CD4-positive, alpha-beta T cell treated with Interferon gamma for 1 hour (primary cell): ENCODE measurements around the gene INSYN1.

Source experiments
- DNase-seq: peaks from one replicate; pipeline ENCODE4 v3.0.0-alpha.2; 2020

The INSYN1 gene

DNA sequence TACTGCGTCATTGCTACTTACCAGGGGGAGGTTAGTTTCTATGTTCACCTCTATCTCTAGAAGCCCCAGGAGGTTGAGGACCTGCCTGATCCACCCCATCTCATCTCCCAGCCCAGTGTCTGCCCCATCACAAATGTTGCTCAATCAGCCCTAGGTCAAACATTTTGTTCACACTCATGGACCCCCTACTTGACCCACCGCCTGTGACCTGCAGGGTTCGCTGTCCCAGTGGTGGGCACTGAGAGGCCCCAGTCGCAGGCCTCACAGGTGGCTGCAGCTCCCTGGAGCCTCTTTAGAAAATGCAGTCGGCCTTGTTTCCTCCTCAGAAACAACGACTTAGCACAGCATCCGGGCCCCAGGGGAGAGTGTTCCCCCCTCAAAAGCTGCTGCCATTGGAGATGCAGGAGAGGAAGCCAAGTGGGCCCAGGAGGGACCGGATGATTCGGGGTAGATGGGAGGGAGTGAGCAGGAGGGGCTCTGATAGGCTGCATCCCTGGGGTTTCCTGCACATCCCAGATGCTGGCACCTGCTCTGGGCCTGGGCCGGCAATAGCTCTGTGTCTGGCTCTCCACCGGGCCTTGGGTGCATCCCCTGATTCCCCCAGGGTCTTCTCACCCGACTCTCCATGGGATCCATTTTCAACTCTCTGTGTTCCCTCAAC is 18.4 kb upstream of the INSYN1 start:
- DNase-seq, result no peak

DNA sequence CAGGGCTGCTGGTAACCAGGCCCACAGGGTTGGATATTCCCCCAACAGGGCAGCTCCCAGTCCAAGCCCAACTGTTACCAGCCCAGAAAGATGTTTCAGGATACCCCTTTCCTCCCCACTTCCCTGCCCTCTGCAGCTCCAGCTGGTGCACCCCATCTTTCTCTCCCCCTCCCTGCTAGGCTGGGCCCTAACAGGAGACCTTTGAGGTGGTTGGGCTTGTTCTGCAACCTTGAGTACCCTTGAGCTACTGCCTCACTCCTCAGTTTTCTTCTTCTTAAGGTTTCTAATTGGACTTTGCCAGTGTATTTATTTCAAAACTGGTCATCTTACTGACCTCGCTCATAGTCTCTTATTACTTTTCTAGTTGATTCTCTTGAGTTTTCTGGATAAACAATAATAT is 16.9 kb upstream of the INSYN1 start:
- no peak for DNase-seq

GRCh38 chr15:73767806-73768501 is 14.8 kb upstream of the INSYN1 start:
- DNase-seq, result no peak

DNA sequence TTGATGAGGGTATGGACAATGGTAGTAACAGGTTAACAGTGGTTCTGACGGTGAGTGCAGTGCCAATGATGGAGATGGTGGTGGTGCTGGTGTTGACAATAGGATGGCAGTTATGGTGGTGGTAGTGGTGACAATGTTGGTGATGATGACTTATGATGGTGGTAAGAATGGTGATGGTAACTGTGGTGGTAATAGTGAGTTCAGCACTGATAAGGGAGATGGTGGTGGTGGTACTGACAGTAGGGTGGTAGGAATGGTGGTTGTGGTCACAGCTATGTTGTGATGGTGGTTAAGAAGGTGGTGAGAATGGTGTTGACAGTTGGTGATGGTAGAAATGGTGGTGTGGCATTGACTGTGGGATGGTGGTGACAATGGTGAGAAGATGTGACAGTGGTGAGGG is 13.4 kb upstream of the INSYN1 start:
- no peak for DNase-seq

DNA sequence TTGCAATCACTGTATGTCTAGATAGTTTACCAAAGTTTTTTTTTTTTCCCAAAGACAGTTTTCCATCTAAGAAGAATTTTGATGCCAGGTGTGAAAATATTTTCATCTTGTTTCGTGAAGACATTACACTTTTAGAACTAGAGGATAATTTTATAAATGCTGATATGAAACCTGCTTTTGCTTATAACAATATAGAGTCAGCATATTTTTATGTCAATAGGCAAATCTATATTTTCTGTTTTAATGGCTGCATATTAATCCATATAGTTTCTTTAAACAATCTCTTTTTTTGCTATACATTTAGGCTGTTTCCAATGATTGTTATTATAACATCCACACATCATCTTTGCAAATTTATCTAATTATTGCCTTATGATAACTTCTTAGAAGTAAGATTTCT is 12.6 kb upstream of the INSYN1 start:
- no peak for DNase-seq

DNA sequence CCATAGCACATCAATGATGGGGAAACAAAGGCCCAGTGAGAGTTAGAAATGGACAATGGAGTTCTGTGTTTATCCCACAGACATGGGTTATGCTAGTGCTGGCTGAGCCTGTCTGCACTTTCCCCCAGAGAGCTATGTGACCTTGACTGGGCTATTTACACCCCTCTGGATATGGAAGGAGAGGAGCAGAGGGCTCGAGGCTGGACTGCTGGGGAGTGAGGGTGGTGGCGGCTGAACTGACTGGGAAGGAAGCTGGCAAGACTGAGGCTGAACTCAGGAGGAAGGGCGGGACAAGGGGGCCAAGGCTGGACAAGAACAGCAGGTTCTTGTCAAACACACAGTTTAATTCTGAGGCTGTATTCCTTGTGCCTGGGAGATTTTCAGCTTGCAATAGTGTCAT is 10.8 kb upstream of the INSYN1 start:
- DNase-seq, result no peak

- no peak for DNase-seq
These were observed 7.5 kb upstream of the INSYN1 start for GRCh38 chr15:73760330-73761329.

- DNase-seq, result no peak
These were observed 5.3 kb upstream of the INSYN1 start for GRCh38 chr15:73758461-73758860.

- DNase-seq, result no peak
These were observed 4.4 kb upstream of the INSYN1 start for GRCh38 chr15:73757571-73757970.

GRCh38 chr15:73756947-73757513 is 3.9 kb upstream of the INSYN1 start:
- DNase-seq, result no peak

GRCh38 chr15:73756390-73756789 is 3.2 kb upstream of the INSYN1 start:
- DNase-seq, result no peak

- DNase-seq, result no peak
These were observed 2.8 kb upstream of the INSYN1 start for GRCh38 chr15:73755946-73756345.

DNA sequence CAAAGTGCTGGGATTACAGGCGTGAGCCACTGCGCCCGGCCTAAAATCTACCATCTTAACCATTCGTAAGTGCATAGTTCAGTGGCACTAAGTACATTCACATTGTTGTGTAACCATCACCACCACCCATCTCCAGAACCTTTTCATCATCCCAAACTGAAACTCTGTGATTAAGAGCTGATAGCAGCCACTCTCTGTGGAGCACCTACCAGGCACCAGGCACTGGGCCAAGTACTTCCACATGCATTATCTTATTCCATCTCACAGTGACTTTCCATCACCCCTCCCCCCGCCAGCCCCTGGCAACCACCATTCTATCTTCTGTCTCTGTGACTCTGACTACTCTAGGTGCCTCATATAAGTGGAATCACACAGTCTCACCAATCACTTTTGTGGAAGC is 2.3 kb upstream of the INSYN1 start:
- no peak for DNase-seq

GRCh38 chr15:73754461-73754860 is 1.3 kb upstream of the INSYN1 start:
- no peak for DNase-seq

DNA sequence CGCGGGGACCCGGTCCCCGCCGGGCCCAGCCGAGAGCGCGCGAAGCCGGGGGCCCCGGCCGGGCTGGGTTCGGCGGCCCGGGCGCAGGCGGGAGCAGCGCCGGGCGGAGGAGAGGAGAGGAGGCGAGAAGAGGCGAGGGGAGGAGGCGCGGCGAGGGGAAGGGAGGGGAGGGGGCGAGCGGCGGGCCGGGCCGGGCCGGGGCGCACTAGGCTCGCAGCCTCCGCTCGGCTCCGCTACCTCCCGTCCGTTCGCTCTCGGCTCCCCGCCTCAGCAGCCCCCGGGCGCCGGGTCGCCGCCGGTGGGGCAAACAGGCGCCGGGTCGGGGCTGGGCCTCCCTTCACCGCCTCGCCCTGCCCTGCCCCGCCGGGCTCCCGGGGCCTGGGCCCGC is 351 bp downstream of the INSYN1 start:
- no peak for DNase-seq

DNA sequence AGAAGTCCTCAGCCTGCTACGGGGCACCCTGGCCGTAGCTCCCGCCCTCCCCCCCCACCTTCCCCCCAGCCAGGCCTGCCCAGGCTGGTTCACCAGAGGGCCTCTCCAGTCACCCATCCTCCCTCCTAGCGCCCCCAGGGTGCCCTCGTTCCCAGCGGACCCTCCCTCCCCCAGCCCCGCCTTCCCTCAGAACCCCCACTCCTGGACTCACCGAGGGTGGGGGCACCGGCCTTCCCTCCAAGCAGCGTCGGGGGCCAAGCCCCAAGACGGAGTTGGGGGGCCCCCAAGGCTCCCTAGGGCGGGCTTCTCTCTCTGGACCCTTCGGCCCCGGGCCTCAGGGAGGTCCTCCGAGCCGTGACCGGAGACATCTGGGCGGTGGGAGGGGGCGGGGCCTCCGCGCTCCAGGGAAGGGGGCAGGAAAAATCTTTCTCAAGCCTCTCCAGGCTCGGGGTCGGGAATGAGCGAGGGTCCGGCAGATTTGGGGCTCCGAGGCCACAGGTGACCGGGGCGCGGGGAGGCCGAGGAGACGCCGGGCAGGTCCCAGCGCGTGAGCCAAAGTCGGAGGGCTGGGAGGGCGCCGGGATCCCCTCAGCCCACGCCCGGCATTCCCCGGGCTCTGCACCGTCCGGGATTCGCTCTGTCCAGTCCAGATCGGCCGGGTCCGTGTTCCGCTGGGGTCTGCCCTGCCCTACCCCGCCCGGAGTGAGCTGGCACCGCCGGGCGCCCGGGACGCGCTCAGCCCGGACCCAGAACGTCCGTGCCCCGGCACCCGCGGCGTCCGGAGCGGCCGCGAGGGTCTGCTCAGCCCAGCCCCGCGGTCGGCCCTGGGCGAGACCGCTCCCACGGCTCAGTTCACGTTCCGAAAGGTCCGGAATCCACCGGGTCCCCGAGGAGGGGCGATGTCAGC is 999 bp downstream of the INSYN1 start:
- no peak for DNase-seq

- DNase-seq, result no peak
These were observed 1.6 kb downstream of the INSYN1 start for GRCh38 chr15:73751511-73751898.

GRCh38 chr15:73750951-73751350 is 2.2 kb downstream of the INSYN1 start:
- no peak for DNase-seq

- DNase-seq, result no peak
These were observed 2.7 kb downstream of the INSYN1 start for GRCh38 chr15:73750438-73750837.

DNA sequence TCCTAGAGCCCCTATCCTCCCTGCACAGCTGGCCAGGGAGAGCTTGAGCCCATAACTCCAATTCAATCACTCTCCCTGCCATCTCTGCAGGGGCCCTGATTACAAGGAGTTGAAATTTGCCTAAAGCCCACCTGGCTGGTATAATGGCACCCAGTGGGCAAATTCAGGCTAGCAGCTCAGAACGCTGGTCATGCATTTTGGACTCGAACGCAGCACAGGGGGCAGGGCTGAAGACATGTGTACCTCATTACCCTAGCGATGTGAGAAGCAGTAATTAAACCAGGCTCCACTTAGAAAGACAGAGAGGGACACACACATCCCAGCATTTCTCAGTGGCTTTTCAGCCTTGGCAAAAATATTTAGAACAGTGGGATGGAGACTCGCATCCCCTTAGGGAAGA is 3.2 kb downstream of the INSYN1 start:
- DNase-seq, result no peak

GRCh38 chr15:73749533-73749932 is 3.6 kb downstream of the INSYN1 start:
- no peak for DNase-seq

DNA sequence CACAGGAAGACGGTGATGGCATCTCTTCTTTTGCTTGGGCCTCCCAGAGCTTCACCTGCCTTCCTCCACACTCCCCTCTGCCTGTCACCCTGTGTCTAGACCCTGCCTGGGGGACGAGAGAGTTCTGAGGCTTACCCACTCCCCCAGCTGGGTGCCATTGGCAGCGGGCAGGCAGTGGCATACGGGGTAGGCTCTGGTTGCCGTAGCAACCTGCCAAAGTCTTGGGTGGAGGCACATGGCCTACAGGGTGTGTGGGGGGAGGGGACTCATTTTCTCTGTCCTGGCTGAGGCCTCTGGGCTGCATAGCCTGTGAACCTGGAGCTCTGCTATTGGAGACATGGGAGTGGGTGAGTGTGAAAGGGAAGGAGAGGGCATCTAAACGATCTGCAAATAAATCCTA is 4.4 kb downstream of the INSYN1 start:
- DNase-seq, result no peak
